Spleen (tissue), 7 donors: ENCODE data around the gene SMIM21.

Source experiments
- POLR2A ChIP-seq, 3 donors: fragments of 450-650 bp; IDR thresholded peaks; one replicate each; pipeline ENCODE4 v1.5.1; 2017; ENCODE audit warnings: antibody characterized with exemption in 3 of 3, mild to moderate bottlenecking in 1 of 3
- TF ChIP-seq, protein P1 (sequence below), 11 experiments: fragments of 200-600 bp in 7 of 11; fragments of 450-650 bp in 4 of 11; sonication (generic) in 4 of 11; IDR thresholded peaks in 8 of 11; conservative IDR thresholded peaks in 3 of 11; 1 replicate in 7 of 11; 2 replicates in 4 of 11; pipeline versions ENCODE4 v1.4.0 to v1.8.0; 2016 to 2021; ENCODE audit warnings: antibody characterized with exemption in 11 of 11, inconsistent platforms in 4 of 11, mild to moderate bottlenecking in 1 of 11
- donor health status: DM: no; HTN: no; CAD: no; lungs with moderate emphysema.
- donor health status: DM: no; HTN: no; CAD: no.
- donor health status: DM: no; HTN: no; CAD: no.

- TF ChIP-seq, protein P1, sequence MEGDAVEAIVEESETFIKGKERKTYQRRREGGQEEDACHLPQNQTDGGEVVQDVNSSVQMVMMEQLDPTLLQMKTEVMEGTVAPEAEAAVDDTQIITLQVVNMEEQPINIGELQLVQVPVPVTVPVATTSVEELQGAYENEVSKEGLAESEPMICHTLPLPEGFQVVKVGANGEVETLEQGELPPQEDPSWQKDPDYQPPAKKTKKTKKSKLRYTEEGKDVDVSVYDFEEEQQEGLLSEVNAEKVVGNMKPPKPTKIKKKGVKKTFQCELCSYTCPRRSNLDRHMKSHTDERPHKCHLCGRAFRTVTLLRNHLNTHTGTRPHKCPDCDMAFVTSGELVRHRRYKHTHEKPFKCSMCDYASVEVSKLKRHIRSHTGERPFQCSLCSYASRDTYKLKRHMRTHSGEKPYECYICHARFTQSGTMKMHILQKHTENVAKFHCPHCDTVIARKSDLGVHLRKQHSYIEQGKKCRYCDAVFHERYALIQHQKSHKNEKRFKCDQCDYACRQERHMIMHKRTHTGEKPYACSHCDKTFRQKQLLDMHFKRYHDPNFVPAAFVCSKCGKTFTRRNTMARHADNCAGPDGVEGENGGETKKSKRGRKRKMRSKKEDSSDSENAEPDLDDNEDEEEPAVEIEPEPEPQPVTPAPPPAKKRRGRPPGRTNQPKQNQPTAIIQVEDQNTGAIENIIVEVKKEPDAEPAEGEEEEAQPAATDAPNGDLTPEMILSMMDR (IDR thresholded peaks at IDR 0.05 in 8 of 11, conservative IDR thresholded peaks at IDR 0.05 in 3 of 11): no peak
- no peak for TF ChIP-seq POLR2A (IDR thresholded peaks at IDR 0.05)
These were observed 32.4 kb downstream of the SMIM21 start for GRCh38 chr18:75395137-75395536.
